Natural killer cell (primary cell): Measurements from ENCODE around the gene OXER1. TPM values are rescaled to one million over a fixed set of nuclear protein-coding genes. Genes with fewer than 3 reads are reported as not detected.

Experiments
- ATAC-seq, 3 donors: fragments of 150-1000 bp in 2 of 3; fragments of 200-7000 bp in 1 of 3; cut with Tn5 transposase; 1 replicate in 1 of 3; 2 replicates in 2 of 3; pipeline ENCODE4 v1.10.0; 2021; ENCODE audit warnings: mild to moderate bottlenecking in 2 of 3, moderate library complexity in 2 of 3
- DNase-seq, 2 donors: peaks; one replicate each; pipeline versions ENCODE4 v3.0.0 to v3.0.0-alpha.2; 2013 to 2021; ENCODE audit warnings: mixed read lengths in 1 of 2
- H3K27ac ChIP-seq: one replicate; pipeline ENCODE4 v1.5.1; 2013; ENCODE audit warnings: mild to moderate bottlenecking, low read length
- H3K27me3 ChIP-seq: one replicate; pipeline ENCODE4 v1.6.1; 2013; ENCODE audit warnings: low read length; ENCODE audit not compliant: control insufficient read depth, insufficient read depth
- H3K36me3 ChIP-seq: one replicate; pipeline ENCODE4 v1.6.1; 2013; ENCODE audit warnings: low read length; ENCODE audit not compliant: control insufficient read depth, insufficient read depth
- H3K4me1 ChIP-seq: one replicate; pipeline ENCODE4 v1.6.1; 2013; ENCODE audit warnings: low read length; ENCODE audit not compliant: control insufficient read depth, insufficient read depth
- H3K4me3 ChIP-seq: one replicate; pipeline ENCODE4 v1.5.1; 2013; ENCODE audit warnings: low read length
- H3K9me3 ChIP-seq: one replicate; pipeline ENCODE4 v1.6.1; 2013; ENCODE audit warnings: low read length; ENCODE audit not compliant: control insufficient read depth, insufficient read depth
- H3K27ac Mint-ChIP-seq, 2 donors: one replicate each; pipeline ENCODE4 v1.8.0; 2022; ENCODE audit warnings: mild to moderate bottlenecking in 2 of 2, mixed read lengths in 2 of 2, moderate library complexity in 1 of 2
- H3K27me3 Mint-ChIP-seq, 2 donors: one replicate each; pipeline ENCODE4 v1.8.0; 2022; ENCODE audit warnings: low read depth in 2 of 2, mixed read lengths in 2 of 2
- H3K36me3 Mint-ChIP-seq: one replicate; pipeline ENCODE4 v1.8.0; 2022; ENCODE audit warnings: mixed read lengths
- H3K4me1 Mint-ChIP-seq, 2 donors: one replicate each; pipeline ENCODE4 v1.8.0; 2022; ENCODE audit warnings: mixed read lengths in 2 of 2
- H3K4me3 Mint-ChIP-seq: one replicate; pipeline ENCODE4 v1.8.0; 2022; ENCODE audit warnings: mild to moderate bottlenecking, moderate library complexity, mixed read lengths
- H3K9me3 Mint-ChIP-seq, 2 donors: one replicate each; pipeline ENCODE4 v1.8.0; 2022; ENCODE audit warnings: mixed read lengths in 2 of 2
- CTCF ChIP-seq: fragments of 200-600 bp; IDR thresholded peaks from one replicate; pipeline ENCODE4 v1.8.0; 2022; ENCODE audit warnings: antibody characterized with exemption
- WGBS: methylation state at CpG from one replicate; pipeline ENCODE4 v1.1.7; 2013; ENCODE audit warnings: missing lambda C conversion rate; ENCODE audit not compliant: insufficient coverage; 5-methylcytosine and 5-hydroxymethylcytosine counted together
- intact Hi-C: fragments of 100-400 bp; cut with micrococcal nuclease; formaldehyde crosslinking; loops from one replicate; pipeline ENCODE4 v1.14.2; 2022
- total RNA-seq, 4 donors: library from RNA; stranded (reverse); fragments of 120-200 nt in 1 of 4; gene quantifications; one replicate each; pipeline versions ENCODE4 v1.2.3 to v1.2.4, GENCODE V29; 2013 to 2022

Gene OXER1
- total RNA-seq, 3 donors from 2014 or later (not counting 1 experiment from before 2014, with no cell fraction given): 0.19 to 2.7 (median 0.41) TPM

- Histone ChIP-seq H3K27ac (peak overlapping the region; percentile 95), H3K27me3 (no peaks in the 10 kb centered on the region), H3K36me3 (no peaks in the 10 kb centered on the region), H3K4me3 (peak overlapping the region; percentile 80), H3K4me1 (peaks cover 21% of the 10 kb centered on the region), H3K9me3 (peaks cover 12% of the 10 kb centered on the region)
- ATAC-seq: peak; percentile 78 to 92 (median 83)
- Mint-ChIP-seq H3K27me3 (peaks cover 3 to 5% of the 10 kb centered on the region in 2 donors), H3K9me3 (peaks cover 3 to 7% of the 10 kb centered on the region in 2 donors), H3K36me3 (no peaks in the 10 kb centered on the region), H3K27ac (peak overlapping the region; percentile 98 to 99), H3K4me1 (peaks cover 28 to 30% of the 10 kb centered on the region in 2 donors), H3K4me3 (peak overlapping the region; percentile 96)
- intact Hi-C loops: loop anchor here (1.0 to 5.0 kb wide), 4 partner anchors 327 to 1357 kb away; partner anchors contain the start of genes PPM1B, THADA and ZFP36L2
- WGBS: under 1% methylated on average over 83 of the region's 83 CpGs
- peak; percentile 98 to 99 for DNase-seq
- peak; percentile 7 for TF ChIP-seq CTCF
Observed at GRCh38 chr2:42810121-42810970, 46.4 kb upstream of the OXER1 start.

DNA sequence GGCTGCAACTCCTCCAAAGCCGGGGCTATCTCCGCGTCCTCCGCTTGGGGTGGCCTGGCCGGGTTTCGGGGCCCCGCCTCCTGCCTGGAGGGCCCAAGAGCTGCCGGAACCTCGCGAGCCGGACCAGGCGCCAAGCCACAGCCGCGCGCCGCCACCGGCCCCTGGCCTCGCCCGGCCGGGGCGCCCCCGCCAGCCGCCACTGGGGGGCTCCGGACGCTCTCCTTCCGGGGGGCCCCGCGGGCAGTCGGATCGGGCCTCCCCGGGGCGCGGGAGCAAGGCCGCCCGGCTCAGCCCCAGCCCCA, 45.8 kb upstream of the OXER1 start:
- DNase-seq (peak; percentile 77 to 87), ATAC-seq (peak; percentile 48 to 65 (median 53))

GRCh38 chr2:42809131-42809818, 45.3 kb upstream of the OXER1 start:
- no peaks in the 10 kb centered on the region for H3K36me3 ChIP-seq
- H3K27ac ChIP-seq: peak overlapping the region; percentile 84
- intact Hi-C loops: no loop called here
- no peak for ATAC-seq
- peaks cover 3 to 4% of the 10 kb centered on the region in 2 donors for H3K9me3 Mint-ChIP-seq
- no peaks in the 10 kb centered on the region for H3K27me3 ChIP-seq
- H3K4me3 ChIP-seq: peak overlapping the region; percentile 41
- H3K4me3 Mint-ChIP-seq: peak overlapping the region; percentile 57
- DNase-seq: peak in 1 of 2 donors; percentile 21
- H3K4me1 ChIP-seq: peaks cover 21% of the 10 kb centered on the region
- H3K36me3 Mint-ChIP-seq: no peaks in the 10 kb centered on the region
- WGBS: 43% methylated on average over 9 of the region's 10 CpGs
- no peak for TF ChIP-seq CTCF
- H3K9me3 ChIP-seq: peaks cover 5% of the 10 kb centered on the region
- H3K4me1 Mint-ChIP-seq: peaks cover 28 to 30% of the 10 kb centered on the region in 2 donors
- peaks cover 5 to 10% of the 10 kb centered on the region in 2 donors for H3K27me3 Mint-ChIP-seq
- peak overlapping the region; percentile 98 to 99 for H3K27ac Mint-ChIP-seq

More for the DNA sequence above, 45.8 kb upstream of the OXER1 start:
- Mint-ChIP-seq H3K4me3 (peak overlapping the region; percentile 57), H3K4me1 (peaks cover 28 to 30% of the 10 kb centered on the region in 2 donors), H3K27me3 (peaks cover 5 to 7% of the 10 kb centered on the region in 2 donors), H3K27ac (peak overlapping the region; percentile 98 to 99), H3K9me3 (peaks cover 3 to 4% of the 10 kb centered on the region in 2 donors), H3K36me3 (no peaks in the 10 kb centered on the region)
- Histone ChIP-seq H3K4me3 (peak overlapping the region; percentile 41), H3K27me3 (no peaks in the 10 kb centered on the region), H3K9me3 (peaks cover 10% of the 10 kb centered on the region), H3K36me3 (no peaks in the 10 kb centered on the region), H3K27ac (peak overlapping the region; percentile 84), H3K4me1 (peaks cover 21% of the 10 kb centered on the region)
- WGBS: under 1% methylated on average over 35 of the region's 35 CpGs
- intact Hi-C loops: loop anchor here (1.0 to 5.0 kb wide), 4 partner anchors 328 to 1358 kb away; partner anchors contain the start of genes PPM1B, THADA and ZFP36L2
- peak; percentile 38 for TF ChIP-seq CTCF
